Ovary (tissue), 3 donors: ENCODE measurements around the gene CCDC83.

Source experiments
- CTCF ChIP-seq, 3 donors: fragments of 450-650 bp in 2 of 3; fragments of 200-600 bp in 1 of 3; IDR thresholded peaks; one replicate each; pipeline versions ENCODE4 v1.5.1 to v1.8.0; 2016 to 2022; ENCODE audit warnings: antibody characterized with exemption in 3 of 3, mild to moderate bottlenecking in 1 of 3
- EP300 ChIP-seq: sonication (generic); formaldehyde crosslinking; IDR thresholded peaks from one replicate; pipeline ENCODE4 v1.6.1; 2017; ENCODE audit warnings: antibody characterized with exemption
- POLR2A ChIP-seq: fragments of 450-650 bp; IDR thresholded peaks from one replicate; pipeline ENCODE4 v1.6.1; 2017; ENCODE audit warnings: antibody characterized with exemption, mild to moderate bottlenecking, moderate library complexity
- donor health status: DM: no; HTN: no; CAD: no.

GRCh38 chr11:85949798-85950197 is 94.6 kb downstream of the CCDC83 start:
- TF ChIP-seq POLR2A, result no peak
- TF ChIP-seq CTCF (IDR thresholded peaks at IDR 0.05), result no peak
- no peak for TF ChIP-seq EP300
